ENCODE results near the gene MAST4. TPM values are rescaled to one million over a fixed set of nuclear protein-coding genes. Genes with fewer than 3 reads are reported as not detected.
"Not testable (repeated sequence)": the region's sequence is repeated elsewhere in the genome, so short reads cannot be mapped to it uniquely, and the experiment has no call there.

Gene MAST4
- total and polyA plus RNA-seq, 8 donors: 5.9 to 29.7 (median 10.0) TPM

DNA sequence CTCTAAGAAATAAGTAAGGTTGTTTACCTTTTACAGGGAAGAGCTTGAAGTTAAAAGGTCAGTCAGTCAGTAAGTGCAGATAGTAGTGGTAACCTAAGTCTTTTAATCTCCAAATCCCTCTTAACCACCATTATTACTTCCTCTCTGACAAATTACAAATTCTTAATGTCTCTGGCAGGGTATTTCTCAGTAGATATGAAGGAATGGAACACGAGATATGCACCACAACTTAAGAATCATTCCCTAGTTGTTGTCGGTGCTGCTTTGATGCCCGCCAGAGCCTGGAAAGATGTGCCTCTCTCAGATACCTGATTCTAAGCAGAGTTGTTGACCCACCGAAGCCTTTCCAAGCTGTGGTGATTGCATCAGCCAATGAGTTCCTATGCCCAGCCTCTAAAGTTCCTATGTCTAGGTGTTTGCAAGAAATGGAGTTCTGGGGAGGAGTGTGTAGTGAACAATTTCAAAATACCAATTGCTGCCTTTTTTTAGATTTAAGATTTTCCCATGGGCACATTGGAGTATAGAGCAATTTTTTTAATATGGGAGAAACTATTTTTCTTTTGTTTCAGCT lies 521.9 kb downstream of the MAST4 start:
- Histone ChIP-seq H3K4me3 (no peak overlapping the region), H3K27me3 (no peaks in the 10 kb centered on the region), H3K27ac (no peak overlapping the region), H3K4me1 (no peaks in the 10 kb centered on the region), H3K36me3 (peaks cover 0 to 9% (median 0%) of the 10 kb centered on the region in 3 donors), H3K9me3 (no peaks in the 10 kb centered on the region)
- FAIRE-seq (no peak), DNase-seq (no peak), ATAC-seq (no peak)
- intact Hi-C loops (cut with DNase I): no loop called here
- TF ChIP-seq CTCF (IDR thresholded peaks at IDR 0.05): no peak
- 94 to 96% methylated on average over 4 of the region's 4 CpGs for WGBS, 2 donors

DNA sequence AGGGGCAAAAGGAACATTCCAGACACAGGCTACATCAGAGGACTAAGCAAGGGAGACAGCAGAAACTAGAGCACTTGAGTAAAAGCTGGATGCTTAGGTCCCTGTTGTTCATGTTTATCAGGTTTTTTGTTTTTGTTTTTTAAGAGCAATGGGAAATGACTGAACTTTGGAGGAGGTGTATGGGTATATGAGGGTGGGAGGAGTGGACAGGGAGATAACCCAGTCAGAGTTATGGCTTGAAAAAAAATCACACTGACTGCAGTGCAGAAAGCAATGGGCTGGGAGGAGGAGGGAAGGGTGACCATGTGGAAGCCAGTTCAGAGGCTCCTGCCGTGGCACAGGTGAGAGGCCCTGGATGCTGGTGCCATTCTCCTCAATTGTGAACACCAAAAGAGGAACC lies 522.8 kb downstream of the MAST4 start:
- 96 to 100% methylated on average over 1 of the region's 1 CpG for WGBS, 2 donors
- ATAC-seq: no peak
- H3K4me3 ChIP-seq: no peak overlapping the region
- DNase-seq: no peak
- no peak for FAIRE-seq
- no peaks in the 10 kb centered on the region for H3K27me3 ChIP-seq
- H3K4me1 ChIP-seq: no peaks in the 10 kb centered on the region
- TF ChIP-seq CTCF (IDR thresholded peaks at IDR 0.05): no peak
- intact Hi-C loops (cut with DNase I): no loop called here
- no peaks in the 10 kb centered on the region for H3K9me3 ChIP-seq
- no peak overlapping the region for H3K27ac ChIP-seq
- peaks cover 0 to 6% (median 0%) of the 10 kb centered on the region in 3 donors for H3K36me3 ChIP-seq

DNA sequence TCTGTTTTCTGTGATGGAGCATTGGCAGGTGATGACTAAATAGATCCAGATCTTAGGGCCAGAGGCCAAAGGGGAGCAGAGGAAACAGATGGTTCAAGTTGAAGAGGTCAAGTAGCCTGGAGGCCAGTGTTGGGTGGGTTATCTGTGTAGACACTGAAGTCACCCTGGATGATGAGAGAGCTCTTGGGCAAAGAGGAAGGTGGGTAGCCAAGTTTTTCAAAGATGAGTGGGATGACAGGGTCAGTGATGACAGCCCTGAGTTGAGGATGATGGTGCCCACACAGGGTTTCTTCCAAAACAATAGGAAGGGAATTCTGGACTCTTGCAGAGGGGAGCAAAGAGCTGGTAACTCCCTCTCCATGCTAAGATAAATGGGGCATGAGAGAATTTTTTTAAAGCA lies 523.8 kb downstream of the MAST4 start:
- intact Hi-C loops (cut with DNase I): no loop called here
- DNase-seq: no peak

GRCh38 chr5:67123819-67124218 lies 527.6 kb downstream of the MAST4 start:
- no peak for TF ChIP-seq CTCF (IDR thresholded peaks at IDR 0.05)
- WGBS, 2 donors: 98% methylated on average over 7 of the region's 7 CpGs
- Histone ChIP-seq H3K4me3 (no peak overlapping the region), H3K27ac (no peak overlapping the region), H3K36me3 (no peaks in the 10 kb centered on the region), H3K9me3 (no peaks in the 10 kb centered on the region), H3K4me1 (no peaks in the 10 kb centered on the region), H3K27me3 (no peaks in the 10 kb centered on the region)
- FAIRE-seq (no peak), DNase-seq (no peak), ATAC-seq (no peak)
- intact Hi-C loops (cut with DNase I): no loop called here

More for the DNA sequence above, 523.8 kb downstream of the MAST4 start:
- TF ChIP-seq CTCF (IDR thresholded peaks at IDR 0.05): no peak
- H3K9me3 ChIP-seq: no peaks in the 10 kb centered on the region
- no peak overlapping the region for H3K4me3 ChIP-seq
- H3K4me1 ChIP-seq: no peaks in the 10 kb centered on the region
- FAIRE-seq (no peak), ATAC-seq (no peak)
- no peaks in the 10 kb centered on the region for H3K36me3 ChIP-seq
- H3K27ac ChIP-seq: no peak overlapping the region
- no peaks in the 10 kb centered on the region for H3K27me3 ChIP-seq

DNA sequence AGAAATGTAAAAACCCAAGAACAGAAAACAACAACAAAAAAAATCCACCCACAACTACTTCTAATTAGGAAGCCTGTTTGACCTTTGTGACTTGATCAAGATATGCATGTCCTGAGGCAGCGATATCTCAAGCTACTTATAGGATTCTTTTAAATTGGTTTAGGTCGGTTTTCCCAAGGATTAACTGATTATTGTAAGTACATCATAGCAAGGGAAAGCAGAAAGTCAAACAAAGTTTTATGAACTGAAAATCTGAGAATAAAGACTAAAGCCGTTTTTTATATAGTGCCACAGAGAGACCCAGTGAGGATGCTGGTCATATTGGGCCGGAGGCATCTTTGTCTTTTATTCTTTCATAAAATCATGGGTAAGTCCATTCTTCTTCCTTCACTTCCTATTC lies 528.4 kb downstream of the MAST4 start:
- Histone ChIP-seq H3K4me3 (no peak overlapping the region), H3K9me3 (no peaks in the 10 kb centered on the region), H3K27ac (no peak overlapping the region), H3K27me3 (no peaks in the 10 kb centered on the region), H3K4me1 (no peaks in the 10 kb centered on the region), H3K36me3 (no peaks in the 10 kb centered on the region)
- DNase-seq (no peak), ATAC-seq (no peak), FAIRE-seq (no peak)
- WGBS, 2 donors: 79 to 84% methylated on average over 4 of the region's 4 CpGs
- intact Hi-C loops (cut with DNase I): no loop called here
- no peak for TF ChIP-seq CTCF (IDR thresholded peaks at IDR 0.05)

DNA sequence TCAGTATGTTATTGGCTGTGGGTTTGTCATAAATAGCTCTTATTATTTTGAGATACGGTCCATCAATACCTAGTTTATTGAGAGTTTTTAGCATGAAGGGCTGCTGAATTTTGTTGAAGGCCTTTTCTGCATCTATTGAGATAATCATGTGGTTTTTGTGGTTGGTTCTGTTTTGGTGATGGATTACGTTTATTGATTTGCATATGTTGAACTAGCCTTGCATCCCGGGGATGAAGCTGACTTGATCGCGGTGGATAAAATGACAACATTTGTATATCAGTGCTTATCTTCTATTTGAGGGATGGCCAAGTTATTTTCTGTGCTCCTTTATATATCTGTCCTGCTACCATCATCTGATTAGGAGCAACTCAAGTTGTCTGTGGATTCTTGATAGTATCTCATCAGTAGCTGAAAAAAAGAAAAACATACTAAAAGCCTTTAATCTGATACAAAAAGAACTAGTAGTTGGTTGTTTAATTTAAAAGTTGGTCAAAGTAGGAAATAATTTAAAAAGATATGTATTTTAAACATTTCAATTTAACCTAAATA lies 531.2 kb downstream of the MAST4 start:
- H3K36me3 ChIP-seq; intact Hi-C loops (cut with DNase I); DNase-seq; H3K4me3 ChIP-seq; H3K9me3 ChIP-seq; FAIRE-seq; H3K27me3 ChIP-seq; H3K27ac ChIP-seq; H3K4me1 ChIP-seq; ATAC-seq: not testable (repeated sequence)
- 88 to 93% methylated on average over 5 of the region's 5 CpGs for WGBS, 2 donors

Data from pancreas (tissue), 10 donors.